Jurkat, Clone E6-1 (cell line): ENCODE measurements around the gene RAB17.
A peak's percentile ranks its signal among the peaks of the same experiment; 100 is the strongest.

Experiments
- DNase-seq: peaks from one replicate; pipeline ENCODE4 v3.0.0-alpha.2; 2011; ENCODE audit warnings: low read depth, low spot score
- H3K4me3 ChIP-seq: 2 replicates; pipeline ENCODE4 v1.5.1; 2011; ENCODE audit warnings: mild to moderate bottlenecking, low read length, control low read depth, moderate library complexity

RAB17 gene

DNA sequence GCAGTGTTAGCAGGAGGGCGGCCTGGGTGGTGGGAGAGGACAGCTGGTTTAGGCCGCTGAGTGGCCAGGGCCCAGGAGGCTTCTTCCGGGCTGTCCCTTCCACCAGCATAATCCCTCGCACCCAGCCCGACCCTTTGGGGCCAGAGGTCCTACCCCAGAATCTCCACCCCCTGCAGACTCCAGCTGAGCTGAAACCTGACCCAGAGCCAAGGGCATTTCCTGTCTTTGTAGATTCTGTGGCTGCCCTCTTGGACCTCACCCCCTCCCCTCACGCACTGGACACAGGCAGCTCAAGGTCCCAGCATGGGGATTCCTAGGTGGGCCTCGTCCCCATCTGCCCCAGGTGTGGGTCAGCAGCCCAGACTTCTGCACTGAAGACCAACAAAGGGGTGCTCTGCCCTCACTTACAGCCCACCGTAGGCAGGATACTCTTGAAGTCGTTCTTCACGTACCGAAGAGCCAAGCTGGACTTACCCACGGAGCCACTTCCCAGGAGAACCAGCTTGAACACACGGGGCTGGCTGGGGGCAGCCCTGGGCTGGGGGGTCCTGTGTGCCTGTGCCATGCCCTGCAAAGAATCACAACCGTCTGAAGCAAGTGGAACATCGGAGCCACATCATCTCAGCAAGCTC lies 4.8 kb downstream of the RAB17 start:
- no peak for DNase-seq
- H3K4me3 ChIP-seq = no peak overlapping the region

DNA sequence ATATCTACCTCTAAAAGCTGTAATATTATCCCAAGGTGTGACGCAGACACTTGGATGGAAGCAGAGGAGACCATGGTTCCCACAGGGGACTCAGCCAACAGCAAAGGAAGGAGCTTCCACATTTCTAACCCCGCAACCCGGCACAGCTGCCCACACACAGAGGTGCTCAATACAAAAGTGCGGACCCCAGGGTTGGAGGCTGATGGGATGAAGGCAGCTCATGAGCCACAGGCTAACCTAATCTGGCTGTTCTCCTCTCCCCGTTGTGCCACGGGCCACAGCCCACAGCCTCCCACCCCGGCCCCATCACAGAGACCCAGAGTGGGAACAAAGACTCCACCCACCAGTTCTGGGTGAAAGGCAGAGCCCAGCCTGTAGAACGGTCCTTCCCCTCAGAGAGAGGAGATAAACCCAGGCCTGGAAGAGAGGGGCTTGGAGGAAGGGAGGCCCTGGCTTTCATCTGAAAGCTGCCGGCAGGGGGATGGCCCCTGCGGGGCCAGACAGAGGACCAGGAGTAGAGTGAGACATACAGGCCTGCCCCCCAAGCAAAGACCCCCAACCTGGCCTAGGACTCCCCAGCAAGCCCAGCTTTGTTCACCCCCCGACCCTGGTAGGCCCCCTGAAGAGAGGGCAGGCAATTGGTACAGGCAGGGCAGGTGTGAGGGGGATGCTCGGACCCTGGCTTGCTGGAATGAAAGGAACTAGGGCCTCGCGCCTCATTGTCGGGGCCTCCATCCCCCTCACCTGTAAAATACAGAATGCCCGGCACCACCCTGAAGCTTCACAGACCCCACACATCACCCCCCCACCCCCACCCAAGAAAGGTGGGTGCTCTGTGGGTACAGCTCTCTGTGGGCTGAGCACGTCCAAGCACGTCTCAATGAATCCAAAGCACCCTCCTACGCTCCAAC lies 6.9 kb downstream of the RAB17 start:
- no peak for DNase-seq
- H3K4me3 ChIP-seq = no peak overlapping the region

- peak; percentile 15 for DNase-seq
- no peak overlapping the region for H3K4me3 ChIP-seq
These were observed 8.5 kb downstream of the RAB17 start for GRCh38 chr2:237581751-237582746.

DNA sequence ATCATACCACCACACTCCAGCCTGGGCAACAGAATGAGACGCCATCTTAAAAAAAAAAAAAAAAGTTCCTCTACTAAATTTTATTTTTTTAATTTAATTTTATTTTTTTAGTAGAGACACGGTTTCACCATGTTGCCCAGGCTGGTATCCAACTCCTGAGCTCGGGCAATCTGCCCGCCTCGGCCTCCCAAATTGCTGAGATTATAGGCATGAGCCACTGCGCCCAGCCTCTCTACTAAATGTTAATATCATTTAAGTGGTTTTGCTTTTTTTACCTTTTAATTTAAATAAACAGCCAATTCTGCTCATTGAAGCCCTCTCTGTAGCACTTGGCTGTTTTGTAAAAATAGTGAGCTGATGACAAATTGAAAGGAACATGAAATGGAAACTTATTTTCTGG lies 9.2 kb downstream of the RAB17 start:
- H3K4me3 ChIP-seq = no peak overlapping the region
- DNase-seq = no peak

DNA sequence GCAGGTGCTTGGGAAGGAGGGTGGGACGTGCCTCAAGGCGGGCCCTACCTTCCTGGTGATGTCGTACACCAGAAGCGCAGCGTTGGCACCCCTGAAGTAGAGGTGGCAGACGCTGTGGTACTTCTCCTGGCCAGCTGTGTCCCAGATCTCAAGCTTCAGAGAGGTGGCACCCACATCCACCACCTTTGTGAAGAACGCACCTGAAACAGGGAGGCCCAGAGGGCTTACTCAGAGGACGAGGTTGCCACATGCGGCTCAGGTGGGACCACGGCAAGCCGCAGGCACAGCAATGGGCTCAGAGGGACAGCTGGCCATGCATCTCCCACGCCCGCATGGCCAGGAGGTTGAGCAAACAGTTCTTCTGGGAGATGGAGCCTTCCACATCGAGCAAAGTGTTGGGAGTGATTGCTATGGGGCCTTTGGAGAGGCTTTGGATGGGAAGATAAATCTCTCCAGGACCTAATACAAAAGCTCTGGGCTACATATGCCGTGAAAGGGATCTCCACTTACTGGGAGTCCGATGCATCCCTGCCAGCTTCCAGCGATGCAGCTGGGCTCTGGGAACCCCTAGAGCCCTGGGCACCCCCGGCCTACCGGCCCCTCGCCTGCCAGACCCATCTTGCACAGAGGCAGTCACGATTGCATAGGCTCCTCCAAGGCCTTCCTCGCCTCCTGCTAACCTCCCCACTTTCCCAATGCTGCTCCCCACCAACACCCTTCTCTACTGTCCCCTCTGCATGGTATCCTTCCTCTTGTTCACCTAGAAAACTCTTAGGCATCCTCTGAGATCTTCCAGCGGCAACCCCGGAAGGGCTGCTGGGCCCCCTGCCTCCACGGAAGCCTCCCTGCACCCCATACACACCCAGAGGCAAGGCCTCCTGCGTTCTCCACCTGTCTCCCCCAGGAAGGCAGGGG lies 12.3 kb downstream of the RAB17 start:
- DNase-seq = no peak
- no peak overlapping the region for H3K4me3 ChIP-seq

DNA sequence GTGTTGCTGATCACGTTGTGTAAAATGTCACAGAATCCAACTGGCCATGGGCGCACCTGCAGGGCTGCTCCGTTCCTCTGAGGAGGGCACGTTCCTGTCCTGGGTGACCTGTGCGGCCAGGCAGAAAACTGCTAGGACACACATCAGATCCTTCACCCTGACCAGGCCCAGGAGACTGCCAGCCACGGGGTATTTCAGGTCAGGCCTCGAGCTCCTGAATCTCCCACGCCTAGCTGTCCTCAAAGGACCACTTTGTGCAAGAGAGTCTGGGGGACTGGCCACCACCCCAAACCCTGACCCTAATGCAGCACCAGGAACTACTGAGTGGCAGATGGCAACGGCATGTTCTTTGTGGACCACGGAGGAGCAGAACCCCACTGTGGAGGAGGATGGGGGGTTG lies 13.1 kb downstream of the RAB17 start:
- DNase-seq = no peak
- no peak overlapping the region for H3K4me3 ChIP-seq

DNA sequence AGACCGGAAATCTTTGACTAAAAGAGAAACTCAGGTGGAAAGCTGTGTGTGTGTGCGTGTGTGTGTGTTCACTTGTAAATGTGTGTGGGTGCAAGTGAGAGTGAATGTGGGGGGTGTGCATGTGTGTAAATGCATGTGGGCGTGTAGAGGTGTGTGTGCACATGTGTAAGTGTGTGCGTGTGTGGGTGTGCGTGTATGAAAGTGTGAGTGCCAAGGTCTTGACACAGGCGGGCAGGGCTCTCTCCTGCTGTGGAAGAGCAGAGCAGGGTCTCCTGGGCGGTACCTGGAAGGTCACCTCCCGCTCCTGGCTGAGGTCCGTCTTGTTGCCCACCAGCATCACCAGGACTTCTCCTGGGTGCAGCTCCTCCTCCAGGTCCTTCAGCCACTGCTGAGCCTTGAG lies 13.6 kb downstream of the RAB17 start:
- DNase-seq = no peak
- no peak overlapping the region for H3K4me3 ChIP-seq

DNA sequence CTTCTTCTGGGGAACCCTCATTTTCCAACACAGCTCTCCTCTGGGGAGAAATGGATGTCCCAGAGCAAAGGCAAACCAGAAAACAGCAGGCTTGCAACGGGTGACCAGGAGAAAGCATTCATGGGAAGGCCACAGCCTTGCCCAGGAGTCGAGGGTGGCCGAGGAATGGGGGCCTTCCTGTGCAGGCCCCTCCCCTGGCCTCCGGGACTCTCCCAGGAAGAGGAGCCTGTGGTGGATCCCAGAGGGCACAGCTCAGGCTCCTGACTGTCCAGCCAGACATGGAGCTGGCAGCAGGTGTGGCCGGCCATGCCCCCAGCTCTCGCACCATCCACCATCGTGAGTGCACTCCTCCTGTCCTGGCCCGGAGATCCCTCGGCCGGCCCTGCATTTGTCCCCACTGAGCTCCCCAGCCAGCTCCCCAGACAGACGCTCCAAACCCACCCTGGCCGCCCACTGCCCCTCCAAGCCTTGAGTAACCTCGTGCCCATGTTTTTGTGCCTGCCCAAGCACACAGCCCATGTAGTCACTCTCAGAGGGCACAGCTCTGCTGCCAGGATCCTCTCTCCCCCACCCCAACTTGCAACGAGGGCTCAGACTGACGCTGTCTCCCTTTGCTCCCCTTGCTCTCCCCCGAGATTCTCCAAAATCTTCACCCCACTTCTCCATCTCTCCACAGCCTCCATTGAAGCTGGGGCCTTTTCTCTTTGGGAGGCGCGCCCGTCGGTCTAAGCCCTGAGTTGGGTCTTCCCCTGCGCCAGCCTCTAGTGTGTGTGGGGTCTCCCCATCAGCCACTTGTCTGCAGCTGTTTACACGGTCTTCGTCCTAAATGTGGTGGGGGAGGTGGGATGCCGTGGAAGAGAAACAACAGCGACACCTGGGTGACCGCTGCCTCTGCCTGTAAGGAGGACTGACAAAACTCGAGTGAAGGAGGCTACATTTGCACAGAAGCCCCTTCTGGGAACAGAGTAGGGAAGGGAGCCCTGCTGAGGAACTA lies 14.4 kb downstream of the RAB17 start:
- no peak for DNase-seq
- no peak overlapping the region for H3K4me3 ChIP-seq

DNA sequence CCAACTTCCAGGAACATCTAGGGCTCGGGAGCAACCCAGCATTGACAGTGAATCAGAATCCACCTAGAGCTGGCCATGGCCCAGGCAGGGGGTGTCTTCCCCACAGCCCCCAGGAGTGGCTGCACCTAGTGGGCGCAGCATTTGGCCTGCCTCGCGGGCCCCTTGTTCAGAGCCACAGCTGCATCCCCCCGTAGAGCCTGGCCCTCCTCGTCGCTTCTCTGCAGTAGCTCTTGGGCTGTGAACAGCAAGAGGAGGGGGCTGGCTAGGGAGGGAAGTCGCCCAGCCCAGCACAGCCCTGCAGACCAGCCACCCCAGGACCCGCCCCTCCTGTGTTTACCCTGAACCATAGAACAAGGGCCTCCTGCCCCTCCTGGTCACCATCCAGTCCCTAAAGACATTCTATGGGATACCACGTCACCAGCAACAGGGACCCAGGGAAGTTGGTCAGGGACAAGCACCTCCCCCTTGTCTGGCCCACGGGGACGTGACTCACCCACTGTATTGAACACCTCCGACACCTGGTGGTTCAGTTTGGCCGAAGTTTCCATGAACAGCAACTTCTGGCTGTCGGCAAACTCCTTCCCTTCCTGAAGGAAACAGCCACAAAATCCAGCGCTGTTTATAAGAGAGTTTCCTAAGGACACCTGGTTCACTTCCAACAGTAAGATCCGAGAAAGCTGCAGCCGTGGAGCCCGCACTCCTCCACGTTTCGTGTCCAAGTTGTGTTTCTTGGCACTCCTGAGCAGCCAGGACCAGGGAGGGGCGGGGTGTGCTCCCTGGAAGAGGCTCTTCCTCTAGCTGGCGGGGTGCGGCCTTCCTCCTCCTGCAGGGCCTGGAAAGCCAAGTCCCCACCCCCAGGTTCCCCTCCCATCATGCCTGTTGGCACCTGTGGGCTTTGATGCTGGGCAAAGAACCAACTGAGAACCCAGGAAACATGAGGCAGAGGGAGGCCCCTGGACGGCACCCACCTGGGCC lies 15.4 kb downstream of the RAB17 start:
- DNase-seq = no peak
- H3K4me3 ChIP-seq = no peak overlapping the region

GRCh38 chr2:237574467-237574866 lies 16.1 kb downstream of the RAB17 start:
- DNase-seq = no peak
- no peak overlapping the region for H3K4me3 ChIP-seq

GRCh38 chr2:237573721-237574415 lies 16.7 kb downstream of the RAB17 start:
- H3K4me3 ChIP-seq = no peak overlapping the region
- DNase-seq = no peak

DNA sequence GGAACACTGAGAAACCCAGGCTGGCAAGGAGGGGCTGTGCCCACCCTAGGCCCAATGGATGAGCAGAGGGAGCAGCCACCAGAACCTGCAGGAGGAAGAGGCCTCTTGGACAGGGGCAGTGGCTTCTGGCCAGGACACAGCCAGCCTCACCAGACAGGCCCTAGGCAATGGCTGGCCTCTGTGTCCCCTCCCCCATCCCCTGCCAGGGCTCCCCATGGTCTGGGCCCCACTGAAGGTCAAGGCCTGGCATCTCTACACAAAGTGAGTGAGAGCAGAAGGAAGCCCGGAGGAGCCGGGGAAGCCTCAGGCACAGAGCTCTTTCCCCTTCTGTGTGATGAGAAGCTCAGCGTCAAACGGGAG lies 17.8 kb downstream of the RAB17 start:
- no peak for DNase-seq
- H3K4me3 ChIP-seq = no peak overlapping the region

GRCh38 chr2:237572021-237572741 lies 18.4 kb downstream of the RAB17 start:
- no peak overlapping the region for H3K4me3 ChIP-seq
- DNase-seq = peak; percentile 67

GRCh38 chr2:237571551-237571950 lies 19.0 kb downstream of the RAB17 start:
- no peak for DNase-seq
- no peak overlapping the region for H3K4me3 ChIP-seq

GRCh38 chr2:237570776-237571335 lies 19.7 kb downstream of the RAB17 start:
- no peak overlapping the region for H3K4me3 ChIP-seq
- DNase-seq = no peak
